Placental epithelial cell (primary cell): ENCODE data around the gene SIAH1. TPM values are rescaled to one million over a fixed set of nuclear protein-coding genes. Genes with fewer than 3 reads are reported as not detected.

Source experiments
- small RNA-seq: library from RNA; depleted of rRNA; stranded (forward); fragments of <200 nt; gene quantifications from one replicate; pipeline ENCODE3, GENCODE V24; 2012
- total RNA-seq: library from RNA; depleted of rRNA; stranded (reverse); fragments of >200 nt; gene quantifications from 2 replicates; pipeline ENCODE4 v1.2.3, GENCODE V29; 2012

Gene SIAH1
- total RNA-seq, result 28.4 and 31.8 TPM in 2 replicates

DNA sequence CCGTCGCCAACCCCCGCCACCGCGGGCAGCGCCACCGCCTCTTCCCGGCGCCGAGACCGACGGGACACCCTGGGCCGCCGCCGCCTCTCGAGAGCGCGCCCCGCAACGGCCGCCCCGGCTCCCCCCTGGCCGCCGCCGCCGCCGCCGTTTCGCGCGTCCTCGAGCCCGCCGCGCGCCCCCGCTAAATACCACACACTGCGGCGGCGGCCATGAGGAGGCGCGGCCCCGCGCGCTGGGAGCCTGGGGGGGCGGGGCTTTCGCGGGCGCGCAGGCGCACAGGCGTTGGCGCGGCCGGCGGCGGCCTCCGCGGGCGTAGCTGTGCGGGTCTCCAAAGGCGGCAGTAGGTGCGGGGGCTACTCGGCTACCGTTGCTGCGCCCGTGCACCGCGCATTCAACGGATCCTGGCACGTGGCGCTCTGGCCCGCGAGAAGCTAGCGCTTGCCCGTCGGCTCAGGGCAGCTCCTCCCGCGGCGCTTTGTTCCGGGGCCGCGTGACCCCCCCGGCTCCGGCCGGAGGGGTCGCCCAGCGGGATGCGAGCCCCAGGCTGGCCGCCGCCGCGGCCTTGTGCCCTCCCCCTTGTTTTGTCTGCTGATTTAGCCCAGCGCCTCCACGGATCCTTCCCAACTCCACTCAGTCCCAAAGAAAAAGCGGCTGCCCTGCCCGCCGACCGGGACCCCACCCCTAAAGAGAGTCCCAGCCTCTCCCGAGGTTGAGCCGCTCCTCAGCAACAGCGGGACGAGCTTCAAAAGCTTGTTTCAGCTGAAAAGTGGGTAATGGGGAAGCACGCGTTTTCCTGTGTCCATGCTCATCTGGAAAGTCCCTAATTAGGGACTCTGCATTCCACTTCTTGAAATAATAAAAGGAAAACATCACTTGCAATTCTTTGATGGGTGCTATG lies at the start of gene SIAH1:
SIAH1 (minus strand) TSS at position 161 of the 898 bp plus-strand sequence. CDS start 22,985 bp downstream, outside the sequence.

Small RNA genes within 50 kb of the gene (small RNA-seq; reads per million reads assigned to genes)
- not detected for gene RF00017

Other genes with a start within 250 kb of the SIAH1 start
- not detected in 2 replicates for gene ABCC12, start 229.4 kb downstream of the SIAH1 start, total RNA-seq
- gene LONP2, start 141.1 kb downstream of the SIAH1 start, total RNA-seq, result 48.3 and 57.8 TPM in 2 replicates
- gene ABCC11, start 137.9 kb downstream of the SIAH1 start, total RNA-seq, result under 0.01 TPM in 1 of 2 replicates, not detected in the other
- gene N4BP1, start 224.8 kb upstream of the SIAH1 start, total RNA-seq, result 44.8 and 53.0 TPM in 2 replicates